HCT116 (cell line): ENCODE data around the gene GLI3. TPM values are rescaled to one million over a fixed set of nuclear protein-coding genes. Genes with fewer than 3 reads are reported as not detected.

Experiments
- ATAC-seq: fragments of 200-7000 bp; cut with Tn5 transposase; 2 replicates; pipeline ENCODE4 v1.9.1; 2020; ENCODE audit warnings: mild to moderate bottlenecking, moderate library complexity
- BruUV-seq: library from RNA; stranded (reverse); fragments of 400-500 nt; replicated peaks from 2 replicates; lab custom pipeline; 2021; lab: Mats Ljungman, UMichigan
- CTCF ChIA-PET: fragments of 300-600 bp; sonication (Branson Sonifier 250); formaldehyde crosslinking; loops from one replicate; lab custom pipeline; 2021; ENCODE audit warnings: antibody characterized with exemption; lab: Charles Lee
- POLR2A ChIA-PET: fragments of 300-600, 350-600 bp; sonication (Branson Sonifier 250); formaldehyde crosslinking; loops from one replicate; lab custom pipeline; 2021; ENCODE audit warnings: antibody characterized with exemption; lab: Charles Lee
- RAD21 ChIA-PET, 2 experiments: fragments of 300-600 bp; sonication (Branson Sonifier 250); formaldehyde crosslinking; loops; one replicate each; lab custom pipeline; 2023; ENCODE audit warnings: low total read pairs in 2 of 2; ENCODE audit not compliant: uncharacterized antibody in 2 of 2, unreplicated experiment in 2 of 2, low non-redundant PET in 1 of 2; lab: Charles Lee
- DNase-seq: peaks from one replicate; pipeline ENCODE4 v3.0.0-alpha.2; 2010; ENCODE audit warnings: low read depth, low spot score
- H2AFZ ChIP-seq: fragments of 200-600 bp; shearing (Covaris generic), sonication (generic); 2 replicates; pipeline ENCODE4 v1.6.1; 2017; ENCODE audit warnings: low read depth, mixed run types, mixed read lengths, antibody characterized with exemption, low read length; ENCODE audit not compliant: poor library complexity, severe bottlenecking
- H3K27ac ChIP-seq: 2 replicates; pipeline ENCODE4 v1.5.1; 2012; ENCODE audit warnings: low read depth, low read length
- H3K27me3 ChIP-seq: fragments of 200-600 bp; sonication (generic); 2 replicates; pipeline ENCODE4 v1.6.1; 2016; ENCODE audit warnings: mixed run types, low read length, mixed read lengths; ENCODE audit not compliant: insufficient read depth
- H3K36me3 ChIP-seq, 2 experiments: fragments of 200-500 bp in 1 of 2; fragments of 200-600 bp in 1 of 2; sonication (Bioruptor generic) in 1 of 2; sonication (generic) in 1 of 2; 2 replicates each; pipeline versions ENCODE4 v1.5.1 to v1.6.1; 2014 to 2016; ENCODE audit warnings: low read length in 2 of 2, inconsistent platforms in 1 of 2, mixed read lengths in 1 of 2, mixed run types in 1 of 2; ENCODE audit not compliant: insufficient read depth in 2 of 2, control insufficient read depth in 1 of 2
- H3K4me1 ChIP-seq, 2 experiments: fragments of 200-600 bp in 1 of 2; sonication (generic) in 1 of 2; 2 replicates each; pipeline versions ENCODE4 v1.5.1 to v1.6.1; 2012 to 2017; ENCODE audit warnings: low read length in 2 of 2, inconsistent platforms in 1 of 2, mild to moderate bottlenecking in 1 of 2, mixed read lengths in 1 of 2, mixed run types in 1 of 2, moderate library complexity in 1 of 2; ENCODE audit not compliant: insufficient read depth in 2 of 2, control insufficient read depth in 1 of 2
- H3K4me2 ChIP-seq: fragments of 200-600 bp; sonication (generic); 2 replicates; pipeline ENCODE4 v1.6.1; 2017; ENCODE audit warnings: mixed run types, low read length, mixed read lengths
- H3K4me3 ChIP-seq, 2 experiments: fragments of 200-600 bp in 1 of 2; sonication (generic) in 1 of 2; replicated peaks in 1 of 2; 2 replicates each; pipeline ENCODE4 v1.5.1; 2011 to 2016; ENCODE audit warnings: low read length in 2 of 2, control low read depth in 1 of 2, low read depth in 1 of 2, mild to moderate bottlenecking in 1 of 2, mixed read lengths in 1 of 2, mixed run types in 1 of 2
- H3K79me2 ChIP-seq: fragments of 200-600 bp; sonication (generic); 2 replicates; pipeline ENCODE4 v1.6.1; 2017; ENCODE audit warnings: mild to moderate bottlenecking, mixed run types, low read length, moderate library complexity, mixed read lengths; ENCODE audit not compliant: insufficient read depth
- H3K9ac ChIP-seq: fragments of 200-600 bp; sonication (generic); 2 replicates; pipeline ENCODE4 v1.6.1; 2016; ENCODE audit warnings: low read length, mixed read lengths
- H3K9me2 ChIP-seq: fragments of 200-600 bp; sonication (generic), shearing (Covaris generic); 2 replicates; pipeline ENCODE4 v1.6.1; 2017; ENCODE audit warnings: mixed run types, mild to moderate bottlenecking, moderate library complexity; ENCODE audit not compliant: insufficient read depth
- H3K9me3 ChIP-seq, 2 experiments: fragments of 200-500 bp in 1 of 2; fragments of 200-600 bp in 1 of 2; sonication (Bioruptor generic) in 1 of 2; sonication (generic) in 1 of 2; 2 replicates each; pipeline ENCODE4 v1.6.1; 2014 to 2017; ENCODE audit warnings: low read length in 2 of 2, mixed read lengths in 2 of 2, inconsistent platforms in 1 of 2, low read depth in 1 of 2, mild to moderate bottlenecking in 1 of 2, mixed run types in 1 of 2, moderate library complexity in 1 of 2; ENCODE audit not compliant: control insufficient read depth in 1 of 2, insufficient read depth in 1 of 2
- H4K20me1 ChIP-seq: fragments of 200-600 bp; sonication (generic), shearing (Covaris generic); 2 replicates; pipeline ENCODE4 v1.6.1; 2017; ENCODE audit warnings: mixed run types, mild to moderate bottlenecking, moderate library complexity; ENCODE audit not compliant: insufficient read depth
- CBX3 ChIP-seq: IDR thresholded peaks from 2 replicates; pipeline ENCODE4 v1.6.1; 2012; ENCODE audit warnings: low read depth
- EGR1 ChIP-seq: IDR thresholded peaks from 2 replicates; pipeline ENCODE4 v1.6.1; 2012; ENCODE audit warnings: low read depth
- ELF1 ChIP-seq: IDR thresholded peaks from 2 replicates; pipeline ENCODE4 v1.6.1; 2012; ENCODE audit warnings: low read depth, borderline replicate concordance
- EZH2 ChIP-seq: fragments of 200-600 bp; sonication (generic); IDR thresholded peaks from 2 replicates; pipeline ENCODE4 v1.6.1; 2017; ENCODE audit warnings: antibody characterized with exemption, mixed run types
- JUND ChIP-seq: IDR thresholded peaks from 2 replicates; pipeline ENCODE4 v1.6.1; 2012
- POLR2A ChIP-seq: IDR thresholded peaks from 2 replicates; pipeline ENCODE4 v1.7.0; 2011; ENCODE audit warnings: borderline replicate concordance; ENCODE audit not compliant: insufficient read depth, insufficient read length; ENCODE audit errors: extremely low read depth
- POLR2AphosphoS5 ChIP-seq: IDR thresholded peaks from 2 replicates; pipeline ENCODE4 v1.6.1; 2011; ENCODE audit warnings: mild to moderate bottlenecking, low read depth, low read length, moderate library complexity
- RAD21 ChIP-seq: IDR thresholded peaks from 2 replicates; pipeline ENCODE4 v1.6.1; 2012; ENCODE audit warnings: low read depth, mild to moderate bottlenecking
- SIN3A ChIP-seq: IDR thresholded peaks from 2 replicates; pipeline ENCODE4 v1.6.1; 2012; ENCODE audit warnings: low read depth
- TCF7L2 ChIP-seq: IDR thresholded peaks from 2 replicates; pipeline ENCODE4 v1.7.0; 2011; ENCODE audit warnings: borderline replicate concordance, inconsistent platforms; ENCODE audit not compliant: insufficient read depth, insufficient read length; ENCODE audit errors: extremely low read depth
- YY1 ChIP-seq: IDR thresholded peaks from 2 replicates; pipeline ENCODE4 v1.6.1; 2011; ENCODE audit warnings: low read length, low read depth, moderate library complexity, mild to moderate bottlenecking; ENCODE audit not compliant: insufficient replicate concordance; ENCODE audit errors: extremely low read depth
- intact Hi-C: fragments of 100-400 bp; cut with micrococcal nuclease; formaldehyde crosslinking; loops from 2 replicates; pipeline ENCODE4 v1.10.0; 2022
- total RNA-seq: library from RNA; stranded (reverse); gene quantifications from one replicate; pipeline ENCODE4 v1.2.1, GENCODE V29; 2021; ENCODE audit not compliant: unreplicated experiment
- TF ChIP-seq, protein P1 (sequence below): IDR thresholded peaks from 2 replicates; pipeline ENCODE4 v1.6.1; 2012
- TF ChIP-seq, protein P2 (sequence below): IDR thresholded peaks from 2 replicates; pipeline ENCODE4 v1.6.1; 2012; ENCODE audit warnings: low read depth
- TF ChIP-seq, protein P3 (sequence below): IDR thresholded peaks from 2 replicates; pipeline ENCODE4 v1.6.1; 2011; ENCODE audit warnings: mild to moderate bottlenecking, low read length, moderate library complexity; ENCODE audit not compliant: insufficient replicate concordance; ENCODE audit errors: extremely low read depth
- TF ChIP-seq, protein P4 (sequence below): IDR thresholded peaks from 2 replicates; pipeline ENCODE4 v1.6.1; 2012

Gene GLI3
- total RNA-seq, 1 experiment from 2014 or later: 0.07 TPM

DNA sequence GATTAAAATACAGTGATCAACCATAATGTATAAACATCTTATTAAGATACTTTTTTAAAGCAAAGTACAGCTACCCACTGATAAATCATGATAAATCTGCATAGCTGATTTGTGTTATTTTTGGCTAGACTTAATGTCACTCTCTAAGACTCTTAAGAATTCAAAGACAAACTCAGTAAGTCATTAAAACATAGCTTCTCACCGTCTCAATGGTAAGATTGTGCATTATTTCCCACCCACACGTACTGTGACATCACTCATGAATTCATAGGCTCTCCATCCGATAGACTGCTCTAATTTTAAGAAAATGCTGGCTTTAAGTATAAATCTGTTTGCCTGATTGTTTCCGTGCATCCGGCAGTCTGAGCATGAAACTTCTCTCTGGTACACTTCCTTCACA is 266.1 kb downstream of the GLI3 start (continued):
- TF ChIP-seq, protein P1, sequence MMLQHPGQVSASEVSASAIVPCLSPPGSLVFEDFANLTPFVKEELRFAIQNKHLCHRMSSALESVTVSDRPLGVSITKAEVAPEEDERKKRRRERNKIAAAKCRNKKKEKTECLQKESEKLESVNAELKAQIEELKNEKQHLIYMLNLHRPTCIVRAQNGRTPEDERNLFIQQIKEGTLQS: no peak
- TF ChIP-seq POLR2AphosphoS5 (no peak), TCF7L2 (no peak), ELF1 (no peak), JUND (no peak), CBX3 (no peak)
- TF ChIP-seq, all 23 proteins: peak for 0

DNA sequence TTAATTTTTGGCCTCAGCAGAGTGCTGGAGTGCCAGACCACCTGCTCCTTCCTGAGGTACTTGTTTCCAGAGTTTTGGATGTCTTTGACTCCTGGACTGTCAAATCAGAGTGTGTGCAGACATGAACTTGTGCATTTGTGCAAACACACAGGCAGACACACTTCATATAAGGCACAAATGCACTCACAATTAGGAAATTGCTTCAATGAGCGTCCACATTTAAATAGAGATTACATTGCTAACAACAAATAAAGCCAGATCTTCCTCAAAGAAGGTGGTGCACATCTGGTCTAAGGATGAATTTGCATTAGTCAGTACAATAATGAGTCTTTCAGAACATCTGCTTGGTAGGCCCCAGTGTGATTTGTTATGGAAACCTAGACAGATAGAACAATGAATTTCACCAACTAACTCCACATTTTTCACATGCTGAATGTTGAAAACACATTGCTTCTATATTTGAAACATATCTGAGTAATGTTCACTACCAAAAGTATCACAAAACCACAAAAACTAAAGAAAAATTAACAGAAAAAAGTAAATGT is 267.4 kb downstream of the GLI3 start:
- RAD21 ChIA-PET: no interaction called here
- no peaks in the 10 kb centered on the region for H3K36me3 ChIP-seq
- no peak overlapping the region for H2AFZ ChIP-seq
- no peak for DNase-seq
- H3K9me3 ChIP-seq: no peaks in the 10 kb centered on the region
- no peak overlapping the region for H3K9ac ChIP-seq
- intact Hi-C loops: loop anchor here (10.0 kb wide), 2 partner anchors 725 to 915 kb away; no protein-coding TSS in a partner anchor
- TF ChIP-seq, protein P1: no peak
- TF ChIP-seq, protein P2, sequence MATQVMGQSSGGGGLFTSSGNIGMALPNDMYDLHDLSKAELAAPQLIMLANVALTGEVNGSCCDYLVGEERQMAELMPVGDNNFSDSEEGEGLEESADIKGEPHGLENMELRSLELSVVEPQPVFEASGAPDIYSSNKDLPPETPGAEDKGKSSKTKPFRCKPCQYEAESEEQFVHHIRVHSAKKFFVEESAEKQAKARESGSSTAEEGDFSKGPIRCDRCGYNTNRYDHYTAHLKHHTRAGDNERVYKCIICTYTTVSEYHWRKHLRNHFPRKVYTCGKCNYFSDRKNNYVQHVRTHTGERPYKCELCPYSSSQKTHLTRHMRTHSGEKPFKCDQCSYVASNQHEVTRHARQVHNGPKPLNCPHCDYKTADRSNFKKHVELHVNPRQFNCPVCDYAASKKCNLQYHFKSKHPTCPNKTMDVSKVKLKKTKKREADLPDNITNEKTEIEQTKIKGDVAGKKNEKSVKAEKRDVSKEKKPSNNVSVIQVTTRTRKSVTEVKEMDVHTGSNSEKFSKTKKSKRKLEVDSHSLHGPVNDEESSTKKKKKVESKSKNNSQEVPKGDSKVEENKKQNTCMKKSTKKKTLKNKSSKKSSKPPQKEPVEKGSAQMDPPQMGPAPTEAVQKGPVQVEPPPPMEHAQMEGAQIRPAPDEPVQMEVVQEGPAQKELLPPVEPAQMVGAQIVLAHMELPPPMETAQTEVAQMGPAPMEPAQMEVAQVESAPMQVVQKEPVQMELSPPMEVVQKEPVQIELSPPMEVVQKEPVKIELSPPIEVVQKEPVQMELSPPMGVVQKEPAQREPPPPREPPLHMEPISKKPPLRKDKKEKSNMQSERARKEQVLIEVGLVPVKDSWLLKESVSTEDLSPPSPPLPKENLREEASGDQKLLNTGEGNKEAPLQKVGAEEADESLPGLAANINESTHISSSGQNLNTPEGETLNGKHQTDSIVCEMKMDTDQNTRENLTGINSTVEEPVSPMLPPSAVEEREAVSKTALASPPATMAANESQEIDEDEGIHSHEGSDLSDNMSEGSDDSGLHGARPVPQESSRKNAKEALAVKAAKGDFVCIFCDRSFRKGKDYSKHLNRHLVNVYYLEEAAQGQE: no peak
- TF ChIP-seq EZH2: no peak
- TF ChIP-seq, protein P3, sequence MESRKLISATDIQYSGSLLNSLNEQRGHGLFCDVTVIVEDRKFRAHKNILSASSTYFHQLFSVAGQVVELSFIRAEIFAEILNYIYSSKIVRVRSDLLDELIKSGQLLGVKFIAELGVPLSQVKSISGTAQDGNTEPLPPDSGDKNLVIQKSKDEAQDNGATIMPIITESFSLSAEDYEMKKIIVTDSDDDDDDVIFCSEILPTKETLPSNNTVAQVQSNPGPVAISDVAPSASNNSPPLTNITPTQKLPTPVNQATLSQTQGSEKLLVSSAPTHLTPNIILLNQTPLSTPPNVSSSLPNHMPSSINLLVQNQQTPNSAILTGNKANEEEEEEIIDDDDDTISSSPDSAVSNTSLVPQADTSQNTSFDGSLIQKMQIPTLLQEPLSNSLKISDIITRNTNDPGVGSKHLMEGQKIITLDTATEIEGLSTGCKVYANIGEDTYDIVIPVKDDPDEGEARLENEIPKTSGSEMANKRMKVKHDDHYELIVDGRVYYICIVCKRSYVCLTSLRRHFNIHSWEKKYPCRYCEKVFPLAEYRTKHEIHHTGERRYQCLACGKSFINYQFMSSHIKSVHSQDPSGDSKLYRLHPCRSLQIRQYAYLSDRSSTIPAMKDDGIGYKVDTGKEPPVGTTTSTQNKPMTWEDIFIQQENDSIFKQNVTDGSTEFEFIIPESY: no peak
- TF ChIP-seq JUND: no peak
- no peak for TF ChIP-seq ELF1
- no peak for TF ChIP-seq POLR2A
- TF ChIP-seq RAD21: no peak
- TF ChIP-seq EGR1: no peak
- TF ChIP-seq, protein P4, sequence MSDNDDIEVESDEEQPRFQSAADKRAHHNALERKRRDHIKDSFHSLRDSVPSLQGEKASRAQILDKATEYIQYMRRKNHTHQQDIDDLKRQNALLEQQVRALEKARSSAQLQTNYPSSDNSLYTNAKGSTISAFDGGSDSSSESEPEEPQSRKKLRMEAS: no peak
- TF ChIP-seq CBX3: no peak
- TF ChIP-seq SIN3A: no peak
- no peak for TF ChIP-seq YY1
- TF ChIP-seq, all 23 proteins: peak for 0
- no TSS peak for BruUV-seq
- no peak for ATAC-seq
- ChIA-PET CTCF (no interaction called here), POLR2A (no interaction called here)
- peaks cover 10% of the 10 kb centered on the region; the same call in 1 of the 2 replicates for H3K27me3 ChIP-seq
- H3K79me2 ChIP-seq: no peaks in the 10 kb centered on the region
- H3K27ac ChIP-seq: no peak overlapping the region
- H3K9me2 ChIP-seq: no peaks in the 10 kb centered on the region
- no peaks in the 10 kb centered on the region for H3K4me1 ChIP-seq
- H3K4me3 ChIP-seq: no peak overlapping the region
- H4K20me1 ChIP-seq: no peaks in the 10 kb centered on the region
- no peak overlapping the region for H3K4me2 ChIP-seq
